ENCODE results near the gene ACAA2.
A peak's percentile ranks its signal among the peaks of the same experiment; 100 is the strongest.

Gene ACAA2

DNA sequence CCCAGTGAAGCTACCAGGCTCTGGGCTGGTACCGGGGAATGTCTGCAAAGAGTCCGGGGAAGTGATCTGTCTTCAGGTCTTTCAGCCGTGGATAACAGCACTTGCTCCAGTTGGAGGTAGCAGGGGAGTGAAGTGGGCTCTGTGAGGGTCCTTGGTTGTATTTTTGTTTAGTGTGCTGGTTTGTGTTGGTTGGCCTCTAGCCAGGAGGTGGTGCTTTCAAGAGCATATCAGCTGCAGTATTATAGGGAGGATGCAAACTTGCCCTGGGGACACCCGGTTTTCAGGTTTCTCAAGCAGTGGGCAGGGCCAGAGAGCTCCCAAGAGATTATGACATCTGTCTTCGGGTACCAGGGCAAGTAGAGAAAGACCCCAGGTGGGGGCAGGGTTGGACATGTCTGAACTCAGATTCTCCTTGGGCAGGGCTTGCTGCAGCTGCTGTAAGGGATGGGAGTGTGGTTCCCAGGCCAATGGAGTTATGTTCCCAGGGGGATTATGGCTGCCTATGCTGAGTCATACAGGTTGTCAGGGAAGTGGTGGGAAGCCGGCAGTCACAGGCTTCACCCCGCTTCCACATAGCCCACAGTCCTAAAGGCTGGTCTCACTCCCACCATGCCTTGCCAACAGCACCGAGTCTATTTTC is 34.4 kb downstream of the ACAA2 start:
- Histone ChIP-seq H3K36me3 (no peaks in the 10 kb centered on the region), H3K4me3 (ENCODE audit: low read depth, low read length) (no peak overlapping the region), H3K27me3 (no peaks in the 10 kb centered on the region), H3K4me1 (0 out of 2 replicates have a peak, but pooled peaks cover 2% of the 10 kb centered on the region), H3K9me3 (no peaks in the 10 kb centered on the region)
- TF ChIP-seq, protein P1, sequence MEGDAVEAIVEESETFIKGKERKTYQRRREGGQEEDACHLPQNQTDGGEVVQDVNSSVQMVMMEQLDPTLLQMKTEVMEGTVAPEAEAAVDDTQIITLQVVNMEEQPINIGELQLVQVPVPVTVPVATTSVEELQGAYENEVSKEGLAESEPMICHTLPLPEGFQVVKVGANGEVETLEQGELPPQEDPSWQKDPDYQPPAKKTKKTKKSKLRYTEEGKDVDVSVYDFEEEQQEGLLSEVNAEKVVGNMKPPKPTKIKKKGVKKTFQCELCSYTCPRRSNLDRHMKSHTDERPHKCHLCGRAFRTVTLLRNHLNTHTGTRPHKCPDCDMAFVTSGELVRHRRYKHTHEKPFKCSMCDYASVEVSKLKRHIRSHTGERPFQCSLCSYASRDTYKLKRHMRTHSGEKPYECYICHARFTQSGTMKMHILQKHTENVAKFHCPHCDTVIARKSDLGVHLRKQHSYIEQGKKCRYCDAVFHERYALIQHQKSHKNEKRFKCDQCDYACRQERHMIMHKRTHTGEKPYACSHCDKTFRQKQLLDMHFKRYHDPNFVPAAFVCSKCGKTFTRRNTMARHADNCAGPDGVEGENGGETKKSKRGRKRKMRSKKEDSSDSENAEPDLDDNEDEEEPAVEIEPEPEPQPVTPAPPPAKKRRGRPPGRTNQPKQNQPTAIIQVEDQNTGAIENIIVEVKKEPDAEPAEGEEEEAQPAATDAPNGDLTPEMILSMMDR (IDR thresholded peaks at IDR 0.05; ENCODE audit: low read depth, low read length) = no peak
- DNase-seq = peak; percentile 63

GRCh38 chr18:49769047-49769728 is 44.1 kb downstream of the ACAA2 start:
- no peak for DNase-seq

DNA sequence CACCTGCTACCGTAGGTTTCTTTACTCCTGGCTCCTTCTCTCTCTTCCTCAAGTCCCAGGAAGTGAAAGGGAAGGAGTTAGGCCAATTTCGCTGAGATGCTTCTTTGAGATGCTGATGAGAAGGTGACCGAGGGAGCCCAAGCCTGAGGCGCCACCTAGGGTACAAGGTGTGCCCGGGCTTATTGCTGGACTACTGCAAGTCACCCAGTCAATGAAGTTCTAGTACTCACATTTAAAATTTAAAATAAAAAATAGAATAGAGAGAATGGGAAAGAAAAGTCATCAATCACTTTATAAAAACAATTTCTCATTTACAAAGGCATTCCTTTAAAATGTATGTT is 45.3 kb downstream of the ACAA2 start:
- H3K4me3 ChIP-seq (ENCODE audit: low read depth, low read length) = no peak overlapping the region
- no peaks in the 10 kb centered on the region for H3K9me3 ChIP-seq
- no peak for DNase-seq
- no peaks in the 10 kb centered on the region for H3K4me1 ChIP-seq
- no peaks in the 10 kb centered on the region for H3K27me3 ChIP-seq
- H3K36me3 ChIP-seq = no peaks in the 10 kb centered on the region
- TF ChIP-seq, protein P1 (IDR thresholded peaks at IDR 0.05; ENCODE audit: low read depth, low read length) = peak; percentile 42

More at GRCh38 chr18:49769047-49769728, 44.1 kb downstream of the ACAA2 start:
- Histone ChIP-seq H3K4me3 (ENCODE audit: low read depth, low read length) (no peak overlapping the region), H3K9me3 (no peaks in the 10 kb centered on the region), H3K27me3 (no peaks in the 10 kb centered on the region), H3K36me3 (no peaks in the 10 kb centered on the region), H3K4me1 (no peaks in the 10 kb centered on the region)
- TF ChIP-seq, protein P1 (IDR thresholded peaks at IDR 0.05; ENCODE audit: low read depth, low read length) = no peak

GRCh38 chr18:49767111-49768050 is 46.0 kb downstream of the ACAA2 start:
- Histone ChIP-seq H3K27me3 (no peaks in the 10 kb centered on the region), H3K36me3 (no peaks in the 10 kb centered on the region), H3K9me3 (no peaks in the 10 kb centered on the region), H3K4me1 (no peaks in the 10 kb centered on the region), H3K4me3 (ENCODE audit: low read depth, low read length) (no peak overlapping the region)
- DNase-seq = no peak
- TF ChIP-seq, protein P1 (IDR thresholded peaks at IDR 0.05; ENCODE audit: low read depth, low read length) = no peak

- Histone ChIP-seq H3K4me3 (ENCODE audit: low read depth, low read length) (no peak overlapping the region), H3K4me1 (no peaks in the 10 kb centered on the region), H3K27me3 (no peaks in the 10 kb centered on the region), H3K36me3 (no peaks in the 10 kb centered on the region), H3K9me3 (no peaks in the 10 kb centered on the region)
- TF ChIP-seq, protein P1 (IDR thresholded peaks at IDR 0.05; ENCODE audit: low read depth, low read length) = no peak
- no peak for DNase-seq
These were observed 46.7 kb downstream of the ACAA2 start for GRCh38 chr18:49766646-49767045.

Data from BE2C (cell line).